GM23338 (cell line): ENCODE data around the gene IGF1R. TPM values are rescaled to one million over a fixed set of nuclear protein-coding genes. Genes with fewer than 3 reads are reported as not detected.

Source experiments
- ATAC-seq: fragments of 200-7000 bp; cut with Tn5 transposase; 3 replicates; pipeline ENCODE4 v1.9.1; 2020
- DNase-seq: peaks from one replicate; pipeline ENCODE4 v3.0.0-alpha.2; 2015; ENCODE audit warnings: low spot score
- H2AFZ ChIP-seq: fragments of 200-600 bp; sonication (generic); 2 replicates; pipeline ENCODE4 v1.8.0; 2016; ENCODE audit warnings: antibody characterized with exemption, mild to moderate bottlenecking, moderate library complexity
- H3F3A ChIP-seq: fragments of 200-600 bp; sonication (generic); replicated peaks from 2 replicates; pipeline ENCODE4 v1.8.0; 2017; ENCODE audit warnings: antibody characterized with exemption, mixed run types, low read depth
- H3K27ac ChIP-seq: fragments of 200-600 bp; sonication (generic); 2 replicates; pipeline ENCODE4 v1.6.1; 2016; ENCODE audit warnings: low read depth
- H3K27me3 ChIP-seq: fragments of 200-600 bp; sonication (generic); 2 replicates; pipeline ENCODE4 v1.8.0; 2016; ENCODE audit warnings: mild to moderate bottlenecking, mixed run types, moderate library complexity; ENCODE audit not compliant: insufficient read depth
- H3K36me3 ChIP-seq: fragments of 200-600 bp; sonication (generic); 2 replicates; pipeline ENCODE4 v1.8.0; 2016; ENCODE audit warnings: mild to moderate bottlenecking; ENCODE audit not compliant: insufficient read depth
- H3K4me1 ChIP-seq: fragments of 200-600 bp; sonication (generic); 2 replicates; pipeline ENCODE4 v1.8.0; 2016; ENCODE audit warnings: mild to moderate bottlenecking, moderate library complexity; ENCODE audit not compliant: insufficient read depth
- H3K4me2 ChIP-seq: fragments of 200-600 bp; sonication (generic); 2 replicates; pipeline ENCODE4 v1.7.1; 2017; ENCODE audit warnings: mixed run types
- H3K4me3 ChIP-seq: fragments of 200-600 bp; sonication (generic); 2 replicates; pipeline ENCODE4 v1.6.1; 2016; ENCODE audit warnings: mixed run types
- H3K79me2 ChIP-seq: fragments of 200-600 bp; sonication (generic); replicated peaks from 2 replicates; pipeline ENCODE4 v1.8.0; 2017; ENCODE audit warnings: mild to moderate bottlenecking; ENCODE audit not compliant: insufficient read depth
- H3K9me2 ChIP-seq: fragments of 200-600 bp; sonication (generic); 2 replicates; pipeline ENCODE4 v1.8.0; 2017; ENCODE audit not compliant: insufficient read depth
- H4K20me1 ChIP-seq: fragments of 200-600 bp; sonication (generic); replicated peaks from 2 replicates; pipeline ENCODE4 v1.8.0; 2017; ENCODE audit warnings: mild to moderate bottlenecking; ENCODE audit not compliant: insufficient read depth
- H3K27ac Mint-ChIP-seq: 2 replicates; pipeline ENCODE4 v1.8.0; 2020; ENCODE audit warnings: inconsistent platforms, mild to moderate bottlenecking, moderate library complexity, mixed read lengths
- H3K27me3 Mint-ChIP-seq: 3 replicates; pipeline ENCODE4 v1.8.0; 2022; ENCODE audit warnings: low read depth, mild to moderate bottlenecking, moderate library complexity, mixed read lengths, inconsistent platforms; ENCODE audit not compliant: insufficient read depth, poor library complexity
- H3K36me3 Mint-ChIP-seq: 3 replicates; pipeline ENCODE4 v1.8.0; 2021; ENCODE audit warnings: low read depth, mild to moderate bottlenecking, inconsistent platforms, moderate library complexity, mixed read lengths
- H3K4me1 Mint-ChIP-seq: 3 replicates; pipeline ENCODE4 v1.8.0; 2020; ENCODE audit warnings: mild to moderate bottlenecking, inconsistent platforms, mixed read lengths
- H3K4me3 Mint-ChIP-seq: 3 replicates; pipeline ENCODE4 v1.8.0; 2021; ENCODE audit warnings: moderate library complexity, mild to moderate bottlenecking, inconsistent platforms, mixed read lengths
- H3K9me3 Mint-ChIP-seq: 3 replicates; pipeline ENCODE4 v1.8.0; 2020; ENCODE audit warnings: moderate library complexity, mild to moderate bottlenecking, inconsistent platforms, mixed read lengths
- CREB1 ChIP-seq: fragments of 250-450 bp; sonication (Bioruptor Pico); IDR thresholded peaks from 2 replicates; pipeline ENCODE4 v1.5.0; 2020; ENCODE audit warnings: low read depth, mild to moderate bottlenecking, moderate library complexity
- JUNB ChIP-seq: IDR thresholded peaks from one replicate; pipeline ENCODE4 v1.6.1; 2016; ENCODE audit warnings: antibody characterized with exemption; ENCODE audit not compliant: unreplicated experiment
- NANOG ChIP-seq: IDR thresholded peaks from 2 replicates; pipeline ENCODE4 v1.6.1; 2016; ENCODE audit warnings: antibody characterized with exemption, borderline replicate concordance
- REST ChIP-seq: IDR thresholded peaks from one replicate; pipeline ENCODE4 v1.6.1; 2018; ENCODE audit warnings: antibody characterized with exemption; ENCODE audit not compliant: unreplicated experiment
- STAT1 ChIP-seq: IDR thresholded peaks from one replicate; pipeline ENCODE4 v1.6.1; 2016; ENCODE audit warnings: antibody characterized with exemption; ENCODE audit not compliant: unreplicated experiment
- ZNF114 ChIP-seq: fragments of 250-450 bp; sonication (Bioruptor Pico); IDR thresholded peaks from 2 replicates; pipeline ENCODE4 v1.5.0; 2020; ENCODE audit warnings: mild to moderate bottlenecking, moderate library complexity
- ZNF331 ChIP-seq: fragments of 250-450 bp; sonication (Bioruptor Pico); IDR thresholded peaks from 2 replicates; pipeline ENCODE4 v1.5.0; 2020; ENCODE audit warnings: low read depth, mild to moderate bottlenecking, moderate library complexity
- ZNF462 ChIP-seq: fragments of 250-450 bp; sonication (Bioruptor Pico); IDR thresholded peaks from 2 replicates; pipeline ENCODE4 v1.5.0; 2020; ENCODE audit warnings: mild to moderate bottlenecking, moderate library complexity
- polyA plus RNA-seq: library from polyadenylated mRNA; unstranded; fragments of >200 nt; fragmentation: Nextera tagmentation; extraction: Ambion mirVana; gene quantifications from 2 replicates; pipeline ENCODE4 v1.2.1, GENCODE V29; 2016
- total RNA-seq: library from RNA; depleted of rRNA; stranded (reverse); fragments of >200 nt; shearing (Covaris generic); gene quantifications from 2 replicates; pipeline ENCODE4 v1.2.3, GENCODE V29; 2014
- TF ChIP-seq, protein P1 (sequence below): IDR thresholded peaks from 2 replicates; pipeline ENCODE4 v1.6.1; 2016; ENCODE audit warnings: antibody characterized with exemption

IGF1R gene
- total and polyA plus RNA-seq, 2 experiments from 2014 or later: 20.4 to 92.2 TPM

- TF ChIP-seq REST: no peak
- TF ChIP-seq ZNF331 (CRISPR knock-in tag): no peak
- TF ChIP-seq, protein P1, sequence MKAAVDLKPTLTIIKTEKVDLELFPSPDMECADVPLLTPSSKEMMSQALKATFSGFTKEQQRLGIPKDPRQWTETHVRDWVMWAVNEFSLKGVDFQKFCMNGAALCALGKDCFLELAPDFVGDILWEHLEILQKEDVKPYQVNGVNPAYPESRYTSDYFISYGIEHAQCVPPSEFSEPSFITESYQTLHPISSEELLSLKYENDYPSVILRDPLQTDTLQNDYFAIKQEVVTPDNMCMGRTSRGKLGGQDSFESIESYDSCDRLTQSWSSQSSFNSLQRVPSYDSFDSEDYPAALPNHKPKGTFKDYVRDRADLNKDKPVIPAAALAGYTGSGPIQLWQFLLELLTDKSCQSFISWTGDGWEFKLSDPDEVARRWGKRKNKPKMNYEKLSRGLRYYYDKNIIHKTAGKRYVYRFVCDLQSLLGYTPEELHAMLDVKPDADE: no peak
- no peak for TF ChIP-seq ZNF114 (CRISPR knock-in tag)
- no peak for TF ChIP-seq NANOG
- no peak for TF ChIP-seq CREB1 (CRISPR knock-in tag)
- TF ChIP-seq STAT1: no peak
Observed at GRCh38 chr15:98755781-98756180, 107.4 kb downstream of the IGF1R start (continued).

GRCh38 chr15:98758224-98758623 lies 109.9 kb downstream of the IGF1R start:
- Mint-ChIP-seq H3K9me3 (peaks cover 13% of the 10 kb centered on the region; the same call in 2 of the 3 replicates), H3K36me3 (peaks cover 17% of the 10 kb centered on the region), H3K4me3 (no peak overlapping the region), H3K27ac (no peak overlapping the region), H3K27me3 (peaks cover 12% of the 10 kb centered on the region), H3K4me1 (peaks cover 44% of the 10 kb centered on the region)
- no peak for ATAC-seq
- Histone ChIP-seq H3K4me3 (no peak overlapping the region), H3K9me2 (no peaks in the 10 kb centered on the region), H3K4me1 (peaks cover 40% of the 10 kb centered on the region), H3K36me3 (no peaks in the 10 kb centered on the region), H3K79me2 (peaks cover 100% of the 10 kb centered on the region), H2AFZ (no peak overlapping the region), H3K27ac (no peak overlapping the region), H4K20me1 (peaks cover 52% of the 10 kb centered on the region; the same call in 1 of the 2 replicates), H3K4me2 (no peak overlapping the region), H3K27me3 (no peaks in the 10 kb centered on the region), H3F3A (no peaks in the 10 kb centered on the region)
- DNase-seq: no peak
- TF ChIP-seq JUNB (no peak), ZNF462 (CRISPR knock-in tag) (no peak), ZNF331 (CRISPR knock-in tag) (no peak), REST (no peak)
